ENCODE measurements around the gene WNT11. TPM values are rescaled to one million over a fixed set of nuclear protein-coding genes. Genes with fewer than 3 reads are reported as not detected.

Gene WNT11
- total RNA-seq, 4 donors from 2014 or later: 4.2 to 11.4 (median 7.4) TPM

- intact Hi-C loops (cut with DNase I; ENCODE audit: low total_unique reads): no loop called here
- no peak for DNase-seq (ENCODE audit: low spot score in 2 of 2)
- H3K4me3 ChIP-seq (ENCODE audit: low read depth, poor library complexity, severe bottlenecking): no peak overlapping the region
- 66 to 80% methylated on average over 3 to 4 of the region's 4 CpGs for WGBS, 2 donors
- TF ChIP-seq POLR2A (IDR thresholded peaks at IDR 0.05): no peak
- no peak for TF ChIP-seq CTCF (IDR thresholded peaks at IDR 0.05)
These were observed 35.8 kb downstream of the WNT11 start for GRCh38 chr11:76170468-76170867.

- TF ChIP-seq POLR2A (IDR thresholded peaks at IDR 0.05) (no peak), CTCF (IDR thresholded peaks at IDR 0.05) (no peak)
- 50 to 93% methylated on average over 3 to 14 of the region's 15 CpGs for WGBS, 2 donors
- DNase-seq (ENCODE audit: low spot score in 2 of 2): no peak
- intact Hi-C loops (cut with DNase I; ENCODE audit: low total_unique reads): no loop called here
- no peak overlapping the region for H3K4me3 ChIP-seq (ENCODE audit: low read depth, poor library complexity, severe bottlenecking)
These were observed 36.8 kb downstream of the WNT11 start for GRCh38 chr11:76169473-76169896.

- DNase-seq (ENCODE audit: low spot score in 2 of 2): no peak
- WGBS, 2 donors: 53 to 60% methylated on average over 13 of the region's 13 CpGs
- intact Hi-C loops (cut with DNase I; ENCODE audit: low total_unique reads): no loop called here
- TF ChIP-seq CTCF (IDR thresholded peaks at IDR 0.05) (no peak), POLR2A (IDR thresholded peaks at IDR 0.05) (no peak)
- H3K4me3 ChIP-seq (ENCODE audit: low read depth, poor library complexity, severe bottlenecking): no peak overlapping the region
These were observed 38.7 kb downstream of the WNT11 start for GRCh38 chr11:76167590-76167989.

GRCh38 chr11:76166314-76166713 is 40.0 kb downstream of the WNT11 start:
- H3K4me3 ChIP-seq (ENCODE audit: low read depth, poor library complexity, severe bottlenecking): no peak overlapping the region
- TF ChIP-seq CTCF (IDR thresholded peaks at IDR 0.05) (no peak), POLR2A (IDR thresholded peaks at IDR 0.05) (no peak)

GRCh38 chr11:76164861-76165751 is 41.2 kb downstream of the WNT11 start:
- 90 to 91% methylated on average over 50 of the region's 50 CpGs for WGBS, 2 donors
- no peak overlapping the region for H3K4me3 ChIP-seq (ENCODE audit: low read depth, poor library complexity, severe bottlenecking)
- TF ChIP-seq POLR2A (IDR thresholded peaks at IDR 0.05) (no peak), CTCF (IDR thresholded peaks at IDR 0.05) (no peak)
- DNase-seq (ENCODE audit: low spot score in 2 of 2): no peak
- intact Hi-C loops (cut with DNase I; ENCODE audit: low total_unique reads): no loop called here

More at GRCh38 chr11:76166314-76166713, 40.0 kb downstream of the WNT11 start:
- intact Hi-C loops (cut with DNase I; ENCODE audit: low total_unique reads): no loop called here
- WGBS, 2 donors: 75 to 79% methylated on average over 6 of the region's 6 CpGs
- no peak for DNase-seq (ENCODE audit: low spot score in 2 of 2)
